DND-41 (cell line): ENCODE measurements around the gene PLVAP.

Source experiments
- ATAC-seq: fragments of 200-7000 bp; cut with Tn5 transposase; 3 replicates; pipeline ENCODE4 v1.9.1; 2021; ENCODE audit warnings: low read depth; ENCODE audit not compliant: insufficient read depth
- DNase-seq: peaks from one replicate; pipeline ENCODE4 v3.0.0-alpha.2; 2020
- H2AFZ ChIP-seq: 2 replicates; pipeline ENCODE4 v1.6.0; 2012; ENCODE audit warnings: low read depth, low read length
- H3K27ac ChIP-seq: 2 replicates; pipeline ENCODE4 v1.5.1; 2012; ENCODE audit warnings: low read length, inconsistent platforms
- H3K27me3 ChIP-seq: fragments of 200-600 bp; sonication (generic); 2 replicates; pipeline ENCODE4 v1.6.0; 2012; ENCODE audit warnings: low read length, mild to moderate bottlenecking, inconsistent platforms; ENCODE audit not compliant: insufficient read depth, poor library complexity
- H3K36me3 ChIP-seq: 2 replicates; pipeline ENCODE4 v1.5.1; 2012; ENCODE audit warnings: low read length, inconsistent platforms; ENCODE audit not compliant: insufficient read depth
- H3K4me1 ChIP-seq: 2 replicates; pipeline ENCODE4 v1.5.1; 2012; ENCODE audit warnings: mild to moderate bottlenecking, low read length; ENCODE audit not compliant: insufficient read depth
- H3K4me2 ChIP-seq: 2 replicates; pipeline ENCODE4 v1.6.0; 2012; ENCODE audit warnings: mild to moderate bottlenecking, moderate library complexity, low read length, inconsistent platforms; ENCODE audit not compliant: insufficient read depth
- H3K4me3 ChIP-seq, 2 experiments: fragments of 200-600 bp in 1 of 2; shearing (Covaris generic) in 1 of 2; 2 replicates each; pipeline ENCODE4 v1.5.1; 2012 to 2016; ENCODE audit warnings: inconsistent platforms in 2 of 2, low read length in 2 of 2, mild to moderate bottlenecking in 2 of 2, low read depth in 1 of 2, moderate library complexity in 1 of 2
- H3K79me2 ChIP-seq: 2 replicates; pipeline ENCODE4 v1.6.0; 2012; ENCODE audit warnings: low read length, inconsistent platforms; ENCODE audit not compliant: insufficient read depth
- H3K9ac ChIP-seq: 2 replicates; pipeline ENCODE4 v1.6.0; 2012; ENCODE audit warnings: low read depth, mild to moderate bottlenecking, inconsistent platforms, low read length, moderate library complexity
- H3K9me3 ChIP-seq: 2 replicates; pipeline ENCODE4 v1.5.1; 2012; ENCODE audit warnings: low read length, moderate library complexity, mild to moderate bottlenecking, inconsistent platforms; ENCODE audit not compliant: insufficient read depth, severe bottlenecking
- H4K20me1 ChIP-seq: 2 replicates; pipeline ENCODE4 v1.6.0; 2012; ENCODE audit warnings: low read length; ENCODE audit not compliant: insufficient read depth
- CTCF ChIP-seq: IDR thresholded peaks from 2 replicates; pipeline ENCODE4 v1.5.1; 2012; ENCODE audit warnings: borderline replicate concordance, low read length, moderate library complexity, mild to moderate bottlenecking; ENCODE audit not compliant: poor library complexity, severe bottlenecking; ENCODE audit errors: extremely low read depth
- EZH2 ChIP-seq: IDR thresholded peaks from 3 replicates; pipeline ENCODE4 v1.6.1; 2012; ENCODE audit warnings: borderline replicate concordance, low read depth, mild to moderate bottlenecking, moderate library complexity, low read length, inconsistent platforms; ENCODE audit not compliant: severe bottlenecking

The PLVAP gene

GRCh38 chr19:17339088-17339741, 37.9 kb downstream of the PLVAP start:
- ATAC-seq (no peak), DNase-seq (peak; percentile 58)
- Histone ChIP-seq H3K36me3 (peaks cover 27% of the 10 kb centered on the region), H3K9ac (no peak overlapping the region), H3K27ac (no peak overlapping the region), H4K20me1 (peaks cover 6% of the 10 kb centered on the region; the same call in 1 of the 2 replicates), H2AFZ (no peak overlapping the region), H3K4me2 (peak overlapping the region; percentile 99; the same call in 1 of the 2 replicates), H3K4me1 (peaks cover 39% of the 10 kb centered on the region), H3K27me3 (no peaks in the 10 kb centered on the region), H3K9me3 (no peaks in the 10 kb centered on the region), H3K4me3 (peak overlapping the region in 1 of 2 experiments; percentile 99; a peak in 2 of 4 replicates), H3K79me2 (peaks cover 20% of the 10 kb centered on the region)
- TF ChIP-seq CTCF (no peak), EZH2 (no peak)

GRCh38 chr19:17338433-17339078, 38.6 kb downstream of the PLVAP start:
- peak overlapping the region; percentile 94 for H3K9ac ChIP-seq
- H3K4me1 ChIP-seq = peaks cover 46% of the 10 kb centered on the region
- peaks cover 6% of the 10 kb centered on the region; the same call in 1 of the 2 replicates for H4K20me1 ChIP-seq
- peak overlapping the region; percentile 79 for H3K27ac ChIP-seq
- H3K27me3 ChIP-seq = no peaks in the 10 kb centered on the region
- peaks cover 20% of the 10 kb centered on the region for H3K79me2 ChIP-seq
- H2AFZ ChIP-seq = no peak overlapping the region
- ATAC-seq (no peak), DNase-seq (no peak)
- TF ChIP-seq EZH2 = no peak
- no peak for TF ChIP-seq CTCF
- H3K4me3 ChIP-seq = peak overlapping the region; percentile 60 to 99
- peaks cover 27% of the 10 kb centered on the region for H3K36me3 ChIP-seq
- H3K9me3 ChIP-seq = no peaks in the 10 kb centered on the region
- peak overlapping the region; percentile 99 for H3K4me2 ChIP-seq

- H3K9ac ChIP-seq = peak overlapping the region; percentile 94
- H3K4me3 ChIP-seq = peak overlapping the region; percentile 60 to 99
- peaks cover 52% of the 10 kb centered on the region for H3K4me1 ChIP-seq
- H3K9me3 ChIP-seq = no peaks in the 10 kb centered on the region
- H3K4me2 ChIP-seq = peak overlapping the region; percentile 99
- peaks cover 32% of the 10 kb centered on the region for H3K36me3 ChIP-seq
- H4K20me1 ChIP-seq = peaks cover 9% of the 10 kb centered on the region
- H3K27ac ChIP-seq = peak overlapping the region; percentile 79
- DNase-seq (peak; percentile 52), ATAC-seq (no peak)
- H3K27me3 ChIP-seq = no peaks in the 10 kb centered on the region
- TF ChIP-seq EZH2 = no peak
- TF ChIP-seq CTCF = no peak
- H2AFZ ChIP-seq = peak overlapping the region; percentile 78
- peaks cover 20% of the 10 kb centered on the region for H3K79me2 ChIP-seq
Measured at GRCh38 chr19:17337675-17338432, 39.3 kb downstream of the PLVAP start.
